ENCODE data around the gene SH3BP5L. TPM values are rescaled to one million over a fixed set of nuclear protein-coding genes. Genes with fewer than 3 reads are reported as not detected.

Gene SH3BP5L
- total and polyA plus RNA-seq, 8 donors = 6.1 to 15.8 (median 8.7) TPM

GRCh38 chr1:248786156-248786555, 39.6 kb downstream of the SH3BP5L start:
- WGBS, 2 donors = 61 to 81% methylated on average over 3 of the region's 3 CpGs
- Histone ChIP-seq H3K27ac (no peak overlapping the region), H3K4me1 (no peaks in the 10 kb centered on the region), H3K4me3 (no peak overlapping the region), H3K27me3 (no peaks in the 10 kb centered on the region), H3K9me3 (no peaks in the 10 kb centered on the region), H3K36me3 (no peaks in the 10 kb centered on the region)
- intact Hi-C loops (cut with DNase I) = no loop called here
- no peak for FAIRE-seq
- TF ChIP-seq CTCF (IDR thresholded peaks at IDR 0.05) = no peak
- no peak for ATAC-seq
- DNase-seq = no peak

GRCh38 chr1:248783367-248783766, 42.3 kb downstream of the SH3BP5L start:
- 44 to 49% methylated on average over 3 of the region's 3 CpGs for WGBS, 2 donors
- no peak for DNase-seq
- no peak overlapping the region for H3K27ac ChIP-seq
- no peaks in the 10 kb centered on the region for H3K4me1 ChIP-seq
- no peaks in the 10 kb centered on the region for H3K36me3 ChIP-seq
- ATAC-seq = no peak
- H3K27me3 ChIP-seq = no peaks in the 10 kb centered on the region
- FAIRE-seq = no peak
- intact Hi-C loops (cut with DNase I) = no loop called here
- no peak for TF ChIP-seq CTCF (IDR thresholded peaks at IDR 0.05)
- no peak overlapping the region for H3K4me3 ChIP-seq
- H3K9me3 ChIP-seq = no peaks in the 10 kb centered on the region

GRCh38 chr1:248782416-248783141, 43.1 kb downstream of the SH3BP5L start:
- Histone ChIP-seq H3K4me3 (no peak overlapping the region), H3K4me1 (no peaks in the 10 kb centered on the region), H3K27me3 (no peaks in the 10 kb centered on the region), H3K9me3 (no peaks in the 10 kb centered on the region), H3K27ac (no peak overlapping the region), H3K36me3 (no peaks in the 10 kb centered on the region)
- intact Hi-C loops (cut with DNase I) = no loop called here
- FAIRE-seq (no peak), DNase-seq (no peak), ATAC-seq (no peak)
- WGBS, 2 donors = 61 to 71% methylated on average over 16 of the region's 16 CpGs
- no peak for TF ChIP-seq CTCF (IDR thresholded peaks at IDR 0.05)

- Histone ChIP-seq H3K27me3 (no peaks in the 10 kb centered on the region), H3K4me1 (no peaks in the 10 kb centered on the region), H3K9me3 (no peaks in the 10 kb centered on the region), H3K27ac (no peak overlapping the region), H3K4me3 (no peak overlapping the region), H3K36me3 (no peaks in the 10 kb centered on the region)
- TF ChIP-seq CTCF (IDR thresholded peaks at IDR 0.05) = no peak
- DNase-seq (no peak), ATAC-seq (no peak), FAIRE-seq (no peak)
- 56 to 68% methylated on average over 2 of the region's 2 CpGs for WGBS, 2 donors
- intact Hi-C loops (cut with DNase I) = no loop called here
Observed at GRCh38 chr1:248779350-248779749, 46.4 kb downstream of the SH3BP5L start.

DNA sequence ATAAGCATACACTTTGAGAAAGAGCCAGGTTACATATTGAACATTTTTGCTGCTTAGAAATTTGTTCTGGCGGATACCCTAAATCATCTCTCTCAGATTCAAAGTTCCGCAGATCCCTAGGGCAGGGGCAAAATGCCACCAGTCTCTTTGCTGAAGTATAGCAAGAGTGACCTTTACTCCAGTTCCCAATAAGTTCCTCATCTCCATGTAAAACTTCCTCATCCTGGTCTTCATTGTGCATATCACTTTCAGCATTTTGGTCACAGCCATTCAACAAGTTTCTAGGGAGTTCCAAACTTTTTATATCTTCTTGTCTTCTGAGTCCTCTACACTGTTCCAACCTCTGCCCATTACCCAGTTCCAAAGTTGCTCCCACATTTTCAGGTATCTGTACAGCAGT, 46.8 kb downstream of the SH3BP5L start:
- H3K4me3 ChIP-seq = no peak overlapping the region
- H3K27me3 ChIP-seq = no peaks in the 10 kb centered on the region
- no peak overlapping the region for H3K27ac ChIP-seq
- intact Hi-C loops (cut with DNase I) = no loop called here
- no peaks in the 10 kb centered on the region for H3K9me3 ChIP-seq
- FAIRE-seq = no peak
- H3K4me1 ChIP-seq = no peaks in the 10 kb centered on the region
- DNase-seq = no peak
- no peak for TF ChIP-seq CTCF (IDR thresholded peaks at IDR 0.05)
- 75 to 83% methylated on average over 2 of the region's 2 CpGs for WGBS, 2 donors
- no peaks in the 10 kb centered on the region for H3K36me3 ChIP-seq
- no peak for ATAC-seq
